ENCODE data around the gene RASA4B.

The RASA4B gene

DNA sequence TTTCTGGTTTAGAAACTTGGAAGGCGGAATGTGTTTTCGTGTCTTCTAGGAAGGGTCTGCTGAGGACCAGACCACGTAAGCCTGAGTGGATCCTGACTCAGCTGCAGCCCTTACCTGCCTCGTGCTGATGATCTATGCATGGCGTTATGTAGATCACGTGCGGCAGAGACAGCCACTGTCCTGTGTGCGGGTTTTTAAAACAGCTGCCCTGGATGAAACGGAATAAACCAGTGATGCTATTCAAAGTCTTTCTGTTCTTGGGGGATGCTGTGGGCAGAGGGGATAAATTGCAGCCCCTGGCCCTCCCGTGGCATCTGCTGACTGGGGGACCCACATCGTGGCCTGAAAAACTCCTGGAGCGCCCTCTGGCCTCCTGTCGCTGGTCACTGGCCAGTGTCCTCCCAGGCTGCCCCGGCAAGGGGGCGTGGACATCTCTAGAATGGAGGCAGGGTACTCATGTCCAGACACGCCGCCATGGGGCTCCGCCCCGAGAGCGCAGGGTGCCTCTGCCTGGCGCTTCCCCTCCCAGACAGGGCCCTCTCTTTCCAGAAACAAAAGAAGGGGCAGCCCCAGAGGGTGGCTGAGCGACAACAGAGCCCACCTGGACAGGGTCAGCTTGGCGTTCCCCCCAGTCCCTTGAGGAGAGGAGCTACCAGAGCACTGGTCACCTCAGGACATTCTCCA is 66.1 kb downstream of the RASA4B start:
- DNase-seq = no peak

GRCh38 chr7:102450242-102450641 is 67.3 kb downstream of the RASA4B start:
- DNase-seq = no peak

DNA sequence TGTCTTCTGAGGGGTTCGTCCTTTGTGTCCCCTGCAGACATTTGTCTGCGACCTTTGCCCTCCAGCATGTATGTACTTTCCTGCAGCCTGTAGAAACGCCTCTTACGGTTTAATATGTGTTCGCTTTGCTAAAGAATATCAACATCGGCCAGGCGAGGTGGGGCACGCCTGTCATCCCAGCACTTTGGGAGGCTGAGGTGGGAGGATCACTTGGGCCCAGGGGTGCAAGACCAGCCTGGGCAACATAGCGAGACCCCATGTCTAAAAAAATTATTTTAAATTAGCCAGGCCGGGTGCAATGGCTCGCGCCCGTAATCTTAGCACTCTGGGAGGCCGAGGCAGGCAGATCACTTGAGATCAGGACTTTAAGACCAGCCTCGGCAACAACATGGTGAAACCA is 68.4 kb downstream of the RASA4B start:
- DNase-seq = no peak

GRCh38 chr7:102447311-102447710 is 70.3 kb downstream of the RASA4B start:
- DNase-seq = no peak

- DNase-seq = no peak
These were observed 71.0 kb downstream of the RASA4B start for GRCh38 chr7:102446387-102447156.

DNA sequence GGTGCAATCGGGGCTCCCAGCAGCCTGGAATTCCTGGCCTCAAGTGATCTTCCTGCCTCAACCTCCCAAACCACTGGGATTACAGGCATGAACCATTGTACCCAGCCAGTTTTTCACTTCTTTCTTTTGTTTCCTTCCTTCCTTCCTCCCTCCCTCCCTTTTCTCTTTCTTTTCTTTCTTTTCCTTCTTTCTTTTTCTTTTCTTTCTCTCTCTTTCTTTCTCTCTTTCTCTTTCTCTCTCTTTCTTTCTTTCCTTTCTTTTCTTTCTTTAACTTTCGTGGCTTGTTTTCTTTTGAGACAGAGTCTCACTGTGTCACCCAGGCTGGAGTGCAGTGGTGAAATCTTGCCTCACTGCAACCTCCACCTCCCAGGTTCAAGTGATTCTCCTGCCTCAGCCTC is 71.9 kb downstream of the RASA4B start:
- DNase-seq = no peak

GRCh38 chr7:102444961-102445673 is 72.5 kb downstream of the RASA4B start:
- no peak for DNase-seq

- DNase-seq = no peak
These were observed 77.4 kb downstream of the RASA4B start for GRCh38 chr7:102439963-102440795.

GRCh38 chr7:102436118-102436517 is 81.5 kb downstream of the RASA4B start:
- no peak for DNase-seq

DNA sequence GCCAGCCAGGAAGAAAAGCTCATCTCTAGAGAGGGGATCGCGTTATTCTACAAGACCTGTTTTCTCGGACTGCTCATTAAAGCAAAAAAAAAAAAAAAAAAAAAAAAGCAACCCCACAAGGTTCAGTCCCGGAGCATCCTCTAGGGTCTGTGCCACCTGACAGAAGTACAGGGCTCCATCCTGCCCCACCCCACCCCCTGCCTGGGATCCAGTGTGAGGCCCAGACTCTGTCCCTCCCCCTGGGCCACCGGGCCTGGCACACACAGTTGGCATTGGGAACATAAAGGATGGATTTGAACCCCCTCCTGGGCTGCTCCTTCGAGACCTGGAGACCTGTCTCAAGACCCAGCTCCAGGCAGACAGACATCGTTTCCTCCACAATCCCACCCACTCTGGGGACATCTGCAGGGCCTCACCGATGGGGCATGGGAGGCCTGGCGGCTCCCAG is 83.5 kb downstream of the RASA4B start:
- no peak for DNase-seq

DNA sequence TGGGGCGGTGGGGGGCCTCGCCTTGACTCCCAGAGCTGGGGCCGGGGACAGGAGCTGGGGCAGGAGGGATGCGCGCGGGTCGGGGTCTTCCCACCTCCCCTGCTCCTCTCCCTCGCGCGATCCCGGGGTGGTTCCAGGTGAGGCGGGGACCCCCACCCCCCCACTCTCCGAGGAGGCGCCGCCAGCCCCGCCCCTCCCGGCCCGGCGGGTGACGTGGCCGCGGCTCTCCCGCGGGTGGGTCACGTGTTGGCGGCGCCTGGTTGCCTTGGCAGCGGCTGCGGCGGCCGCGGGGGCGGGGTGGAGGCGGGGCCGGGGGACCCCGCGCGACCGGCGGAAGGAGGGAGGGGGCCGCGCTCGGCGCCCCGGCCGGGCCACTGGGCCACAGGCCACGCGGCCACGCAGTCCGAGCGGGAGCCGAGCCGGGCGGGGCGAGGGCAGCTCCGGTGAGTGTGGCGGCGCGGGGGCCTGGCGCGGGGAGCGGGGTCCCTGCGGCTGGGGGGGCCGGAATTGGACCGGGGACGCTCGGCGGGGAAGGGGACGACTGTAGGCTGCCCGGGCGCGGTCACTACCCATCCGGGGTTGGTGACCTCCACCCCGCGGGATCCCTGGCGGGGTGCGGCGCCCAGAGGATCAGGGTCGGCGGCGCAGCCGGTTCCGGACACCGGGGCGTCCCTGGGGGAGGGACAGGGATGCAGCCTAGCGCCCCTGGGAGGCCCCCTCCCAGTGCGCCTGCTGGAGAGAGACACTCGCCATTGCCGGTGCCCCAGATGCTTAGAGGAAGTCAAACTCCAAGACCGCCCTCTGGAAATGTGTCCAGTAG is 84.1 kb downstream of the RASA4B start, which contains the start of gene ORAI2:
TSS of gene ORAI2 (plus strand) at position 357 of the 820 bp plus-strand sequence. CDS start 5,382 bp downstream, outside the sequence.
- no peak for DNase-seq
